HG02973 (cell line): ENCODE results near the gene TRABD2B.
A peak's percentile ranks its signal among the peaks of the same experiment; 100 is the strongest.

Experiments used
- ATAC-seq: cut with Tn5 transposase; IDR thresholded peaks from one replicate; pipeline ENCODE4 v1.9.1; 2021; ENCODE audit warnings: moderate library complexity; ENCODE audit not compliant: unreplicated experiment

The TRABD2B gene

DNA sequence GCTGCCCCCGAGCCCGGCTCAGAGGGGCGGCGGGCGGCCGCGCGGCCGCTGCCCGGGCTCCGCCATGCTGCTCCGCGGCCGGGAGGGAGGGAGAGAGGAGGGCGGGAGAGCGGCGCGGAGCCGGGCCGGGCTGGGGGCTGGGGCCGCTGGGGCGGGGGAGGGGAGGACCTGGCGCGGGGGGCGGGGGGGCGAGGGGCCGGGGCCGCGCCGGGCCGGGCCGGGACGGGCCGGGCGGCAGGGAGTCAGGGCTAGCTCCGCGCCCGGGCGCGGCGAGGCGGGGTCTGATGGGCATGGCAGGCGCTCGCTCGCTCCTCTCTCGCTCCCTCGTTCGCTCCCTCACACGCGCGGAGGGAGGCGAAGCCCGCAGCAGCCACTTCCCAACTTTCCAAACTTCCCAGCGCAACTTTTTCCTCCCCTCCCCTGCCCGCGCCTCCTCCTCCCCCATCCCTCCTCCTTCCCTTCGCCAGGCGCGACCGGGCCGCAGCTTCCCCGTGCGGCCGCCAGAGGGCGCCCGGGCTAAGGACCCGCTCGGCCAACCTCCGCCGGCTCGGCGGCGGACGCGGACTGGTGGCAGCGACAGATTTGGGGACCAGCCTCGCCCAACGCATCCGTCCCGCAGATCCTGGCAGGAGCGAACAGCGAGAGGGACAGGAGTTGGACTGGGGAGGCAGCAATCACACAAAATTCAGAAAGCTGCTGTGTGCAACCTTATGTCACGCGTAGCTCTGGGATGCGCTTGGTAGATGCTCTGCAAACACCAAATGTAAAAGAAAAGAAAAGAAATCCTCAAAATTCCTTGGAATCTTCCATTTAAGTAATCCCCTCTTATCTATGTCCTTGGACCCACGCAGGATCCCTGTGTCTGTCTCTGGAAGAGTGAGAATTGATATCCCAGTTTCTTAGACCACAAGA, at the start of gene TRABD2B:
Gene TRABD2B (minus strand): TSS at position 97 of the 912 bp plus-strand sequence.
- peak; percentile 87 for ATAC-seq

DNA sequence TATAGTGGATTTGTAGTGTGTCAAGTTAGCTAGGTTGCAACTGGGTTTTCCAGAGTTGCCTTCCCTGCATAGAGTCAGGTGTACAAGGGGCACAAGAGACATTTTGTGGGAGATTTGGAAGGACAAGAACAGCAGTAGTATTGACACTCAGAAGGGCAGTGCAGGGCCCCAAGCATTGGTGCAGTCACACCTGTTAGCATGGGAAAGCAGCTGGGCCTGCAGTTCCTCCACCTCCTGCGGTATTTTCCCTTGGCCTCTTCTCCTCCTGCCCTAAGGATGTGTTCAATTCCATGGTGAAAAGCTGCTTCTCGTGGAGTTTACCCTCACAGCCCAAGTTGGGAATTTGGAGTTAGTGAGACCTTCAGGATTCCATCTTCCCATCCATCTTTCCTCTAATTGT, 47.1 kb upstream of the TRABD2B start:
- no peak for ATAC-seq

DNA sequence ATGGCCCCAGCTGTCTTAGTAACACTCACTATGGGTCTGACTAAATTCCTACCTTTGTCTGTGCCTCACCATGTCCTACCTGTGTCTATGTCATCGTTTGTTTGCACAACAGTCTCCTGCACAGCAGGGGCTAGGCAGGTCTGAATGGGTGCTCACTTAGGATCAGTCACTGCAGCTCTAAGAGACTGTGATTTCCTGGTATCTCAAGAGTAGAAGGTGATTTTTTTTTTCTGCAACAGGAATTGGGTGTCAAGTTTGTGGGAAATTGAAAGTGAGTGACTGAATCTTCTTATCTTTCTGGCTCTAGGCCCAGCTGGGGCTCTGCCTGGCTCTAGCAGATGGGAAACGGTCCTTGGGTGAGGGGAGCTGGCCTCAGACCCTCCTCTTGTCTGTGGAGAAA, 46.4 kb upstream of the TRABD2B start:
- no peak for ATAC-seq

DNA sequence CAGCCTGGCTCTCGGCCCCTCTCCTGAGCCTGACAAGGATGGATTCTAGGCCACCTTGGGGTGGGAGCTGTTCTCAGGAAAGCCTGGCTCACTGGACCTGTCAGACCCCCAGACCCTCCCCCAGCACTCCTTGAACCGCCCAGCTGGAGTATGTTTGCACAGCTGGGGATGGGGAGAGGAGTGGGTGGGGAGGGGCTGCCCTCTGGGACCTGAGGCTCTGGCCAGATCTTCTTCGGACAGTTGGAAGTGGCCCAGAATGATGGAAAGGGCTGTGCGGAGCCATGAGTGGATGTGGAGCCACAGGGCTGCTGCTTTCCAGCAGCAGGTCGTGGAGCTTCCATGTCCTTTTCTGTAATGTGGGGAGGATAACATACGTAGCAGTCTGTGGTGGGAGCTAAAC, 43.0 kb upstream of the TRABD2B start:
- no peak for ATAC-seq

DNA sequence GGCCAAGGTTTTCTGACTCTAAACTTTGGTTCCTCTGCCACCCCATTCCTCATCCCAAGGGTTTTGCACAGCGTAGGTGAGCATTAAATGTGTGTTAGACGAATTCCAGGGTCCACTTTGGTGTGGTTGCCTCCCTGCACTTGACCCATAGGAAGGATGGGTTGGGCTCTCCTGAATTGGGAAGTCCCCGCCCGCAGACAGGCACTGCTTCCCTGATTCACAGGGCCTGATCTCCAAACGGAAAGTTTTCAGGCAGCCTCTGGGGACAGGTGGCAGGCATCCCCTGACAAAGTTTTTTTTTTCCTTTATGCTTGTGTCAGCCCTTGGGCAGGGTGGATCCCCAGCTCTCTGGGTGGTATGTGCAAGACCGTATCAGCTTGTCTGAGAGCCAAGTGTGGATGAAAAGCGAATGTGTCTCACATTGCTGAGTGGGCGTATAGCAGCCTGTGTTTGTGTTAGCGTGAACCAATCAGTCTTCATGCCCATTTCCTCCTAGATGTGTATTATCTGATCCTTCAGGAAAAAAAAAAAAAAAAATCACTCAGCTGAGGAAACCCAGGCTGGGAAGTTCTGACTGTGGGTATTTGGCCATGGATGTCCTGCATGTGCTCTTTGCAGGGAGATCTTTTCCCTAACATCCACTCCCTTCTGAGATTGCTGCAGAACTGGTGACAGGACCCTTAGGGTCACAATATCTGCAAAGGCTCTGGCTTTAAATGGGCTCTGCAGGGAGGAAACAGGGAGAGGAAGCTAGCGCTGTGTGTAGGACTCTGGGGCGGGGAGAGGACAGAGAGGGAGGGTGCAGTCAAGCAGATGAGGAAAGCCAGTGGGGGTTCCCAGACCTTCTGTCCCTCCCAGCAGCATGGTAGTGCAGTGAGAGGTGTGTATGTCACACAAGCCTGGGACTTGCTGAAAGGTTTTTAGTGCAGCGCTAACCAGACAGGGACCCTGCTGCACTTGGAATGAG, 42.2 kb upstream of the TRABD2B start:
- ATAC-seq, result no peak

DNA sequence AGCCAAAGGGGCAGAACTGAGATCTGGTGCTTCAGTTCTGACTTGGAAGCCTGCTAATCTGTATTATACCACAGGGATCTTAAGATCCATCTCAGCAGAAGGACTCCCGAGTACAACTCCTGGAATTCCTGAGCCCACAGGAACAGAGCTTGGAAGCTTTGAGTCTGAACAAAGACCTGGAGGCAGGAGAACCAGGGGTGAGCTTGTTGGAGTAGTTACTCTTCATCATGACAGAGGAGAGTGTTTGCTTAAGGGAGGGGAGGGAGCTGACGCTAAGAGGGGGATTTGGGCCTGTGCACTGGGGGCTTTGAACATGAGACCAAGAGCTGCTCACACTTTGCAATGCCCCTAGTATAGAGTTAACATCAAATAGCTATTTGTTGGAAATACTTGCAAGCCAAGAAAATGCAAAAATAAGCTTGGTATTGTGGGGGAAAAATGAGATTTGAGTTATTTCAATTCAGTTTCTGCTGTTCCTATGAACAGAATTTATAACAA, 41.1 kb upstream of the TRABD2B start:
- no peak for ATAC-seq

DNA sequence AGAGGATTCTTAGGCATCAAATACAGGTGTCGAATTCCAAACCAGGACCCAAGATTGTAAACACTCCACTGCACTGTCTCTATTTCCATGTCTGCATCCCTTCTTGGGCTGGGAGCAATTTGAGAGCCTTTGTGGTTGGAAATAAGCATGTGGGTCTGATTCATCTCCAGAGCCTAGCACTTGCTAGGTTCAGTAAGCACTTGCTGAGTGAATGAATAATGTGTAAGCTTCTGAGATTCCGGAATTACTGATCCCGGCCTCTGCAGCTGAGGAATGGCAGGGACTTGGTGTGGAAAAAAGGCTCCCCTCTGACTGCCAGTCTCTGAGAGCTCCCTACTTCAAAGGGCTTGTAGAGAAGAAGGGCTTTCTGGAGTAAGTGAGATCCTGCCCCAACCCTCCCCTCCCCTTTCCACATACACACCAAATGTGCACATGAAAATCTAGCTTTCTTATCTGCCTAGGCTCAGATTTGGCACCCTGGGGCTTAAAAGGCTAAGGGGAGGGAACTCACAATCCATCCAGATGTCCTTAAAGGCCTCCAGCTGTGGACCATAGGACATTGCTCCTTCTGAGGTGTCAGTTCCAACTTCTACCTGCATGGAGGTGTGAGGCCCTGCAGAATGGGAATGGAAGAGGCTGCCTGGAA, 39.6 kb upstream of the TRABD2B start:
- no peak for ATAC-seq

DNA sequence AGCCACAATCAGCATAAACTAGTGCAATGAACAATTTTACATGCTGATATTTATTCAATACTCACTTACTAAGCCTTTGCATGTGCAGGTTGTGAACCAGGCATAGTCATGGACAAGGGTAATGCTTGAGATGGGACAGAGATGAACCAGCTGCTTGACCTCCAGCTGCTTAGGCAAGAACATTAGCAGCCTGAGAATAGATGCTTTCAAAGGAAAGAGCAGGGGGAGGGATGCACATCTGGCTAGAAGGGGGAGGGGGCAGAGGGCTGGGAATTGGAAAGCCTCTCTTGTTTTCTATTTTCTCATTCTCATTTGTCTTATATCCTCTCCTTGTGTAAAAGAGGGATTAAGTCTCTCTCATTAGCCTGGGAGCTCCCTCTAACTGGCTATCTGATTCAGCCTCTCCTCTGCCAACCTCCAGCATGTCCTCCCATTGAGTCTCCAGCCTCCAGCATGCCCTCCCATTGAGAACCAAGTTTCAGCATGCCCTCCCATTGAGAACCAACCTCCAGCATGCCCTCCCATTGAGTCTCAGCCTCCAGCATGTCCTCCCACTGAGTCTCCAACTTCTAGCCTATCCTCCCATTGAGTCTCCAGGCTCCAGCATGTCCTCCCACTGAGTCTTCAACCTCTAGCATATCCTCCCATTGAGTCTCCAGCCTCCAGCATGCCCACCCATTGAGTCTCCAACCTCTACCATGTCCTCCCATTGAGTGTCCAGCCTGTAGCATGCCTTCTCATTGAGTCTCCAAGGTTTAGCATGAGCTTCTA, 38.4 kb upstream of the TRABD2B start:
- no peak for ATAC-seq

DNA sequence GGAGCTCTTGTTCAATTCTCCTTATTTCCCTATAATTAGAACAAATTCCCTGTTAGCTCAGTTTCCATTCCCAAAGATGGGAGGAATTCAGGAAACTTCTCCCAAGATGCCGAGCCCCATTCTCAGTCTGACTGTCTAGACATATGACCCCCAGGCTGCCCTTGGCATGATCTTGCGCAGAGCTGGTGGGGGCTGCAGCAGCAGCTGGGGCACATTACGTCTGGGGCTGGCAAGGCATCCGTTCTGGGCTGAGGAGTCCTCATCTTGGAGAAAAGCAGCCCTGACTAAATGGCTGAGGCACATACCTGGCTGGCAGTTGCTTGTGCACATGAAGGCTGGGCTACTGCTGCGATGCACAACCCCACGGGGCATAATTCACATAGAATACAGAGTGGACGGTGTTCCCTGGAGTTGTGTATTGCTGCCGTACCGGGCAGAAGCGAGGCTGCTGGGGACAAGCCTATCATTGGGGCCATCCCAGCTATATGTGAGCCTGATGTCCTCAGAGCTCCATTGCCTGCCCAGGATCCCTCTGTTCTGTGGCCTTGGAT, 36.4 kb upstream of the TRABD2B start:
- no peak for ATAC-seq

DNA sequence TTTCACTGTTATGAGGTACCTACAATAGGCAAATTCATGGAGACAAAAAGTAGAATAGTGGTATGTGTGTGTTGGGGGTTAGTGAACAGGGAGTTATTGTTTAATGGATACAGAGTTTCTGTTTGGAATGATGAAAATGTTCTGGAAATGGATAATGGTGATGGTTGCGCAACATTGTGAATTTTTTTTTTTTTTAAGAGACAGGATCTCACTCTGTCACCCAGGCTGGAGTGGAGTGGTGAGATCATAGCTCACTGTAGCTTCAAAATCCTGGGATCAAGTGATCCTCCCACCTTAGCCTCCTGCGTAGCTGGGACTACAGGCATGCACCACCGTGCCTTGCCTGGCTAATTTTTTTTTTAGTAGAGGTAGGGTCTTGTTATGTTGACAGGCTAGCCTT, 34.5 kb upstream of the TRABD2B start:
- no peak for ATAC-seq

DNA sequence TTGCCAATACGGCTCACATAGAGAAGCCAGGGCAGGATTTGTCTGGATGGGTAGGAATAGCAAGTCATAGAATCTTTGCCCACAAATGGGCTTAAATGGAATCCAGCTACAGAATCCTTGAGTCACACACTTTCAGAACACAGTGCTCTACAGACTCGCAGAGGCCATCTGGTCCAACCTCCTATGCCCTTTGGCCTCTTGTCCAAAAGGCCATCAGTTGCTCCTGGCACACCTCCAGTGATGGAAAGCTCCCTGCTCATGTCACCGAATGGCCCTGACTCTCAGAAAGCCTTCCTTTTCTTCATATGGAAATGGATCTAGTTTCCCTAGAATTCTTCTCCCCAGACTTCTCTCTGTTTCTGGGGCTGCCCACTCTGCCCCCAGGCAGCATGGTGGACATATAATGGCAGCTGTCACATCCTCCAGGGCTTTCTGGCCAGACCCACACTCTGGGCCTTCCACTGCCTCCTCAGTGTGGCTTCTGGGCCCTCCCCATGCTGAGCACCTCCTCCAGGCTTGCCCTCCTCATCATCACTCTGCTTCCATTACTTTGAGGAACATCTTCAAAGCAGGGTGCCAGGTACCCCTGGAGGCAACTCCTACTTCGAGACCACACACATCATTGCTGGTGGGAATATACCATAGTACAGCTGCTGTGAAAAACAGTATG, 33.6 kb upstream of the TRABD2B start:
- no peak for ATAC-seq

DNA sequence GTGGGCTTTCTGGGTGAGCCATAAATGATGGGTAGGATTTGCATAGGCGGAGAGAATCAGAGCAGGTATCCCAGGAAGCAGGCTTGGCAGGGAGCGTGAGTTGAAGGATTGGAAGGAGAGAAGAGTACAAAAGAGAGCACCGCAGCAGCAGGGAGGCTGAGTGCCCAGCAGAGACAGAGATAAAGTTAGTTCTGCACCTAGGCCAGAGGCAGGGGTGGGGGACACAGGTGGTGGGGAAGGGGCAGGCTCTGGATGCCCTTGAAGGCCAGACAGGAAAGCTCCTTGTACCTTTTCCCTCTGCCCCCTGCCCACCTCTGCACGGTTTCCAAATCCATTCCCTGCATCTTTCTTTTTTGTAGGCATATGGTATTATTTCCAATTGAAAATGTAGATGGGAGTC, 33.0 kb upstream of the TRABD2B start:
- ATAC-seq, result no peak

DNA sequence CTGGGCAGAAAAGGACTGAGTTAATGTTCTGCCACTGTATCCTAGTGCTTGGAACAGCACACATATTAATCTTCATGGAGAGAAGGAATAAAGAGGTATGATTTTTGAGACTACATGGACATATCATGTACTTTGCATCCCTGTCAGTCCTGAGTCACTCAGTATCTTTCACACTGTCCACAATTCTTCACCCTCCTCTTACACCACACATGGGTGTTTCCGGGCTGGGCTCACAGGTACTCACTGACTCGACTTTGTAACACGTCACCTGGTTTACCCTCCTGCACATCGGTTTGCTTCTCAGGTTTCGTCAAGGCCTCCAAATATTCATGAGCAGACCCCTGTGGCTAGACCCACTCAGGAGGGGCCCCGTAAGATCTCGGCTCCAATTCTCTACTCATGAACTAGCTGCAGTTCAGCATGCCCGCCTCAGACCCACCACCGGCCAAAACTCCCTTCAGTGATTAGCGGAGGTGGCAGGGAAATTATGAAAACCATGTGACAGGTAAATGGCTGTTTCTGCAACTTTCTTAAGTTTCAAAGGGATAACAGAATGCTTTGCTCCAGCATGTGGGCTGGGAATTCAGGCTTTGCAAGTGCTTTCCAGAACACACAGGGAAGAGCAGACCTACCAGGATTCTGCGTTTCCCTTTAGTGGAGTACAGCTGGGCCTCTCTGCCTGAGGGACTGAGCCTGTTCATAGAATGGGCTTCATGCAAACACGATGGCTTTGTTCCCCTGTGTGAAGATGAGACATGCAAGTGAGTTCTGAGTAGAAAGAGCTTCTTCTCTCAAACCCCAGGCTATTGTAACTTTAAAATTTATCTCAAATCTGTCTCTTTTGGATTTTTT, 31.3 kb upstream of the TRABD2B start:
- ATAC-seq, result no peak

DNA sequence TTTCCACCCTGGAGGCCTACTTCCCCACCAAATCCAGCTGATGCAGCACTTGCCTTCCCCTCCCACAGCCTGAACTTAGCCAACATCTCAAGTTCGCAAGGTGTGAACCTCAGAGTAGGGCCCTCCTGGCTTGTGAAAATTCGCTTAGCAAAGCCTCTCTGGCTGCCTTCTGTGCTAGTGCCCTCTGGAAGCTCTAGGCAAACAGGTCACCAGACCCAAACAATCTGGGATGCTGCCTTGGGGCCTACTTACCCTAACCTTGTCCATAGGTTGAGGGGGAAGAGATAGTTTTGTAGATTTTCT, 30.3 kb upstream of the TRABD2B start:
- no peak for ATAC-seq

DNA sequence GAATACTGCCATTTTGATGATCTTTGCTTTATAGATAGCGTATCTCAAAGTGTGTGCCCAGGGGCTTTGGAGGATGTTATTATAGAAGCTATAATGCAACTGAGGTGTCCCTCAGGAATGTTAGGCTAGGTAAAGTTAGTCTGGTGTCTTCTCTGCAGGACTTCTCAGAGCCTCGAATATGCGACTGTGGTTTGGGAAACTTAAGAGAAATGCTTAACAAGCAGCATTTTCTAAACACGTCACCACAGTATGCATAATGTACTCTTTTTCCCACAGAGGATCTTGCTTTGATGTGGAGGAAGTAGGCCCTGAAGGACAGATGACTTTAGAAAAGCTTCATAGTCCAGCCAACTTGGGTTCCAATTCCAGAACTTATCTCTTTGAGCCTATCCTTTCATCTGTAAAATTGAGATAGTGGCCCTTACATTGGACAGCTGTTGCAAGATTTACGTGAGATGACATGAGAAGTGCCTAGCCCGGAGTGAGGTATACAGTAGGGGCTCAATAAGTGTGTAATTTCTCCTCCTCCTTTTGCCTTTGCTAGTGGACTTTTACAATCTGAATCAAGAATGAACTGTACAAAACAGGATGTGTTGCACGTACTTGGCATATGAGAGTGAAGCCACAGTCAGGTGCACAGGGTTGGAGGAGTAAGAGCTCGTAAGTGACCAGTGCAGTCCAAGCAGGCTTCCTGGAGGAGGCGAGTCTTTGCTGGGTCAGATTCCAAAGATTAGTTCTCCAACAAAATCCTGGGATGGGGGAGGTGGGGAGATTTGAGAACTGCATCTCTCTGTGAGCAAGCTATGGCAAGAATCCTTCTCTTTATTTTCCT, 29.7 kb upstream of the TRABD2B start:
- ATAC-seq, result no peak

DNA sequence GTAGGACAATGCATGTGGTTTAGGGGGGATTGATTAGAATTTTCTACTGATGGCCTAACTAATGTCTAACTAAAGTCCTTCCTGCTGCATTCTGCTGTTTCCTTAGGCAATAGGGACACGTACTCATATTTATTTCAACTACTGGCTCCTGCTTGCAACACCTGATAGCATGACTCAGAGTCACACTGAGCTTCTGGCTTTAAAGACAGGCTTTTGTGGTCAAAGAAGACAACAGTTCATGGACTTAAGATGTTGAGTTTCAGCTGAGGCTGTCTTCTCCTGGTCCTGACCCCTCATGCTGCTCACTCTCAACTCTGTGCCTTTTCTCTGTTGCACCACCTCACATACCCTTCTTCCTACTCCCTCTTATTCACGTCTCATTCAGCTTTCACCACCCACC, 29.1 kb upstream of the TRABD2B start:
- no peak for ATAC-seq

DNA sequence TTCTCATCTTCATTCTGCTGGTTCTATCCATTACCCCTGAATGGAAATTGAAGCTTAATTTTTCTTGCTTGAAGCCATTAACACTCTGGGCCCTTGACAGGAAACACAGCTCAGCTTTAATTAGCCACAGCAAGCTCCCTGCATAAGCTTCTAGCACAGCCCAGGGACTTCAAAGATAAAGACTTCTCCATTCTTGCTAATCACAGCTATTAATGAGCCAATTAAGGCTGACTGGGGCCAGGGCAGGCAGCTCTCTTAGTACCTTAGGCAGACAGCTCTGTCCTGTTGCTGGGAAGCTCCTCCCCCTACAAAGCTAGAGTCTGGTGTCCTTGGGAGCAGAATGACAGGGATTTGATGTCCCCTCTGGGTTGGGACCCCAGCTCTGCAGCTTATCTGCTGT, 27.9 kb upstream of the TRABD2B start:
- ATAC-seq, result no peak

DNA sequence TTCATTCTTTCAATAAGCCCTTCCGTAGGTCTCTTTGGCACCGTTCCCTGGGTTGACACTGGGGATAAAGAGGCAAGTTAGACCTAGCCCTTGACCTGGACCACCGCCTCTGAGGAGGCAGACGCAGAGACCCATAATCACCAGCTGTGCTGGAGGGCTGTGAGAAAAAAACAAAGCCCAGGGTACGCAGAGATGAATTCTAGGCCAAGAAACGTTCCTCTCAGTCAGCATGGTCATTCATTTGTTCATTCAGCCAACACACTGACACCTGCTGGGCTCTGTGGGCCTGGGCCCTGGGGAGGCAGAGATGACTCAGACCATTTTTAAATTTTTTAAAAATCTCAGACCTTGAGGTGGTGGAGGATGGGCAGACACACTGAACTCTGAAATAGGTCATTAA, 26.3 kb upstream of the TRABD2B start:
- ATAC-seq, result no peak
